Mesenteric fat pad (tissue), 1 donor: ENCODE results near the gene FYN. TPM values are rescaled to one million over a fixed set of nuclear protein-coding genes. Genes with fewer than 3 reads are reported as not detected.
"Not testable (repeated sequence)": the region's sequence is repeated elsewhere in the genome, so short reads cannot be mapped to it uniquely, and the experiment has no call there.

ENCODE experiments used
- DNase-seq: peaks from one replicate; pipeline ENCODE4 v3.0.0-alpha.2; 2020; ENCODE audit warnings: low spot score
- long read RNA-seq: library from polyadenylated mRNA; unstranded; transcript quantifications from one replicate; pipeline ENCODE4 v2.0.0, GENCODE V29; 2020
- total RNA-seq: library from RNA; stranded (reverse); fragmentation: NEBNext Ultra II Directional; extraction: Animal tissue kit (Norgen Biotek cat#: 25700); gene quantifications from one replicate; pipeline ENCODE4 v1.2.1, GENCODE V29; 2021
- donor health status: DM: yes; HTN: yes; CAD: no.

Gene FYN
- total RNA-seq: 183 TPM
- long read RNA-seq, partial matches to known transcripts: 15 of 34 reads
- long read RNA-seq, other reads (novel, unspliced or antisense): 14 of 34 reads

- peak; percentile 99 for DNase-seq
Observed at GRCh38 chr6:111873178-111874024, at the start of gene FYN. TSS of gene FYN (minus strand) at chr6:111873452. CDS start at chr6:111720051, 153,401 bp downstream.

GRCh38 chr6:111922454-111923297 is 49.4 kb upstream of the FYN start:
- DNase-seq: no peak

- DNase-seq: no peak
Observed at GRCh38 chr6:111921103-111921502, 47.9 kb upstream of the FYN start.

- no peak for DNase-seq
Observed at GRCh38 chr6:111920578-111920977, 47.3 kb upstream of the FYN start.

GRCh38 chr6:111918825-111919224 is 45.6 kb upstream of the FYN start:
- DNase-seq: no peak

GRCh38 chr6:111916747-111917146 is 43.5 kb upstream of the FYN start:
- DNase-seq: no peak

GRCh38 chr6:111914617-111915016 is 41.4 kb upstream of the FYN start:
- no peak for DNase-seq

GRCh38 chr6:111912904-111913303 is 39.7 kb upstream of the FYN start:
- no peak for DNase-seq

GRCh38 chr6:111911428-111911827 is 38.2 kb upstream of the FYN start:
- DNase-seq: no peak

GRCh38 chr6:111909238-111909637 is 36.0 kb upstream of the FYN start:
- DNase-seq: no peak

GRCh38 chr6:111908365-111908764 is 35.1 kb upstream of the FYN start:
- not testable (repeated sequence) for DNase-seq

GRCh38 chr6:111900735-111901134 is 27.5 kb upstream of the FYN start:
- no peak for DNase-seq

- no peak for DNase-seq
Observed at GRCh38 chr6:111899531-111899930, 26.3 kb upstream of the FYN start.

- DNase-seq: no peak
Observed at GRCh38 chr6:111898452-111898851, 25.2 kb upstream of the FYN start.

GRCh38 chr6:111894951-111895350 is 21.7 kb upstream of the FYN start:
- no peak for DNase-seq

GRCh38 chr6:111894272-111894671 is 21.0 kb upstream of the FYN start:
- no peak for DNase-seq

GRCh38 chr6:111892431-111892830 is 19.2 kb upstream of the FYN start:
- DNase-seq: no peak

GRCh38 chr6:111890988-111891387 is 17.7 kb upstream of the FYN start:
- no peak for DNase-seq

GRCh38 chr6:111888928-111889695 is 15.9 kb upstream of the FYN start:
- DNase-seq: no peak

GRCh38 chr6:111886793-111887192 is 13.5 kb upstream of the FYN start:
- not testable (repeated sequence) for DNase-seq

GRCh38 chr6:111885373-111886027 is 12.2 kb upstream of the FYN start:
- DNase-seq: no peak
